AG04450 (cell line): ENCODE results near the gene IRX6. TPM values are rescaled to one million over a fixed set of nuclear protein-coding genes. Genes with fewer than 3 reads are reported as not detected.

Source experiments
- CTCF ChIA-PET: fragments of 300-600, 350-600 bp; formaldehyde crosslinking; extraction: SDS; loops from one replicate; lab custom pipeline; 2022; ENCODE audit warnings: antibody characterized with exemption, inconsistent platforms; lab: Charles Lee
- POLR2A ChIA-PET: fragments of 350-600 bp; formaldehyde crosslinking; extraction: SDS; loops from one replicate; lab custom pipeline; 2021; ENCODE audit warnings: antibody characterized with exemption, inconsistent platforms; lab: Yijun Ruan, JAX
- DNase-seq: peaks from one replicate; pipeline ENCODE4 v3.0.0-alpha.2; 2011; ENCODE audit warnings: low read depth, low spot score
- H3K27ac ChIP-seq: one replicate; pipeline ENCODE4 v1.5.1; 2012; ENCODE audit warnings: low read depth, low read length, control low read depth
- H3K27me3 ChIP-seq: one replicate; pipeline ENCODE4 v1.6.0; 2012; ENCODE audit warnings: low read length; ENCODE audit not compliant: control insufficient read depth, insufficient read depth
- H3K4me3 ChIP-seq: 2 replicates; pipeline ENCODE4 v1.5.1; 2011; ENCODE audit warnings: mild to moderate bottlenecking, low read depth, low read length, control low read depth
- H3K9me3 ChIP-seq: 2 replicates; pipeline ENCODE4 v1.5.1; 2012; ENCODE audit warnings: low read length; ENCODE audit not compliant: control insufficient read depth, insufficient read depth
- CTCF ChIP-seq: IDR thresholded peaks from 2 replicates; pipeline ENCODE4 v1.5.1; 2011; ENCODE audit warnings: low read depth, low read length, control low read depth, inconsistent platforms
- polyA plus RNA-seq: library from polyadenylated mRNA; depleted of rRNA; stranded (reverse); fragments of >200 nt; gene quantifications from 2 replicates; pipeline ENCODE4 v1.2.3, GENCODE V29; 2011

The IRX6 gene
- polyA plus RNA-seq, 1 experiment, result not detected

DNA sequence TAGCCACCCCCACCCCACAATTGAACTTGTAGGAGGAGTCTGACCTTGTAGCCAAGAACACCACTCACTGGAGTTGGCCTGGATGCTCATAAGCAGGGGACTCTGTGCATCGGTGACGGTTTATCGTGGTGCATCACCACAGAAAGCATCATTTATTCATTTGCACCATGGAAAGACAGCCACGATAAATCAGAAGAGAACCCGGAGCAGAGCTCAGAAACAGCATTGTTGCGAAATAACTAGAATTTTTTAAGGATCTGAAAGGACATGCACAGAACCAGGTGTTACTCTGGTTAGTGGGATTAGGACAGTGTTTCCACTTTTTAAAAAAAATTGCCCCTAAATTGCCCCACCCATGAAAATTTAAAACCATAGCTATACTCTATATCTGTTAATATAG is 44.4 kb upstream of the IRX6 start:
- H3K9me3 ChIP-seq, result no peaks in the 10 kb centered on the region; the same call in 1 of the 2 replicates
- CTCF ChIA-PET, result no interaction called here
- no peak for DNase-seq
- no peak for TF ChIP-seq CTCF
- POLR2A ChIA-PET, result no interaction called here
- no peaks in the 10 kb centered on the region for H3K27me3 ChIP-seq
- no peak overlapping the region for H3K4me3 ChIP-seq
- H3K27ac ChIP-seq, result no peak overlapping the region

GRCh38 chr16:55280587-55280986 is 43.4 kb upstream of the IRX6 start:
- ChIA-PET CTCF (no interaction called here), POLR2A (no interaction called here)
- no peak overlapping the region for H3K27ac ChIP-seq

DNA sequence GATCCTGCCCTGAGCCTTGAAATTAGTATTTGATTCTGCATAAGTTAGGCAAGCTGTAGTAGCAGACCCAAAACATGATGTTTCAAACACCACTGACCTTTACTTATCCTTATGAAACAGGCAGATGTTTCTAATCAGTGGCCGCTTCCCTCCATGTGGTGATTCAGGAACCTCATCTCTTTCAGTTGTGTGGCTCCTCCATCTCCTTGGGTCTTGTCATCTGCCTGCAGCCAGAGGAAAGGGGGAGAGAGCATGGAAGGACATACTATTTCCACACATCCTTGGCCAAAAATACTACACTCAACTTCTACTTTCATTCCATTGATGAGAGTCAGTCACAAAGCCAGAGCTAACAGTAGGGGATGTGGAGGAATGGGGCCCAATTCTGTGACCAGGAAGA is 41.6 kb upstream of the IRX6 start:
- no peak for TF ChIP-seq CTCF
- Histone ChIP-seq H3K27me3 (no peaks in the 10 kb centered on the region), H3K27ac (no peak overlapping the region), H3K4me3 (no peak overlapping the region), H3K9me3 (no peaks in the 10 kb centered on the region; the same call in 1 of the 2 replicates)
- ChIA-PET CTCF (no interaction called here), POLR2A (no interaction called here)
- no peak for DNase-seq

More at GRCh38 chr16:55280587-55280986, 43.4 kb upstream of the IRX6 start:
- no peak overlapping the region for H3K4me3 ChIP-seq
- H3K27me3 ChIP-seq, result no peaks in the 10 kb centered on the region
- no peak for TF ChIP-seq CTCF
- H3K9me3 ChIP-seq, result no peaks in the 10 kb centered on the region; the same call in 1 of the 2 replicates
- no peak for DNase-seq

- ChIA-PET CTCF (interaction anchor here (0.6 kb wide), 1 partner anchor 1679 kb away, joined by 3 read pairs; no protein-coding TSS in a partner anchor), POLR2A (no interaction called here)
- no peak for DNase-seq
- Histone ChIP-seq H3K9me3 (no peaks in the 10 kb centered on the region; the same call in 1 of the 2 replicates), H3K27ac (no peak overlapping the region), H3K4me3 (no peak overlapping the region), H3K27me3 (no peaks in the 10 kb centered on the region)
- TF ChIP-seq CTCF, result no peak
Measured at GRCh38 chr16:55283812-55284717, 39.9 kb upstream of the IRX6 start.

DNA sequence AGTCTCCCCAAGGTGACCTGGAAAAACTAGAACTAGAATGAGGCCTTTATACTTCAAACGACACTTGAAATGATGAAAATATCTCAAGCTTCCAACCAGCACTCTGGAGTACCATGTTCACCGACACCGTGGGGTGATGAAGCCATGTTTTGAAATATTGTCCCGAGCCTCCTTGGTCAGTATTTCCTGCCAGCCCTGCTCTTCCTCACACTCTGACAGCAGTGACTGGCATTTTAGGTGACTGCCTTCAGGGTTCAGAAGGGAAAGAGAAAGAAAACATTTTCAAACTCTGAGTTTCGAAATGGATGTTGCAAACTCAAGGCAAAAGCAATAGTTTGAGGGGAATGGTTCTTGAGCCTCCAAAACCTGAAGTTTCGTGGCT is 39.3 kb upstream of the IRX6 start:
- Histone ChIP-seq H3K4me3 (no peak overlapping the region), H3K27ac (no peak overlapping the region), H3K9me3 (no peaks in the 10 kb centered on the region; the same call in 1 of the 2 replicates), H3K27me3 (no peaks in the 10 kb centered on the region)
- ChIA-PET POLR2A (no interaction called here), CTCF (interaction anchor here (0.6 kb wide), 1 partner anchor 1680 kb away, joined by 3 read pairs; no protein-coding TSS in a partner anchor)
- no peak for TF ChIP-seq CTCF
- DNase-seq, result no peak
